Effector CD8-positive, alpha-beta T cell (primary cell): ENCODE results near the gene KIF1B.
A peak's percentile ranks its signal among the peaks of the same experiment; 100 is the strongest.
"Not testable (repeated sequence)": the region's sequence is repeated elsewhere in the genome, so short reads cannot be mapped to it uniquely, and the experiment has no call there.

Experiments used
- DNase-seq: peaks from one replicate; lab custom pipeline; 2025; lab: John Stamatoyannopoulos, UW

The KIF1B gene

DNA sequence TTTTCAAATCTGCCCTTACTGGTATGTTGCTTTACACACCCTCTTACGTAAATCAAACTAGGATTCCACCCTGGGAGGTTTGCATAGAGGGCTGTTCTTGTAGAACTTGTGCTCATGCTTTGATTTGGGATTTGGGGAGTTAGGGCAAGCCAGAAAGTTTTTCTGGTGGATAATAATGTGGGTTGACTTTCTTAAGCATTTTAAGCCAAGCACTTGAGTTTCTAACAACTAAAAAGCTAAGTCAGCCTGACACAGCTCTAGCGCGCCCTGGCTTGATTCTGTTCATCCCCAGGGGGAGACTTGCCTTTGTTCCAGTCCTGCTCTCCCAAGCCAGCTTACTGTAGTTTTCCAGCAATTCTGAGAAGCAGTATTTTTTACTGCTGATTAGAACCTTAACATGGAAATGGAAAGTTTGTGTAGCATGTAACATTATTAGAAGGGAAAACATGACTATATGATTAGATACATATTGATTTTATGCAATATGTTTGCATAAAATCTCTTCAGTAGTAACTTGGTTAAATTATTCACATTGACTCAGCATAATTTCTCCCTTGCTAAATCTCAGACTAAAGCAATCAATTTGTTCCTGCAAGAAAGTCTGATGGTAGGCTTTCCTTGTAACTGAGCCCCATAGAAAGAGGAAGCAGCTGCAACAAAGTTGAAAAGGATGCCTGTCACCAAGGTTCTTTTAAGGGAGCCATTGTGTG lies 177.5 kb downstream of the KIF1B start:
- DNase-seq, result no peak

DNA sequence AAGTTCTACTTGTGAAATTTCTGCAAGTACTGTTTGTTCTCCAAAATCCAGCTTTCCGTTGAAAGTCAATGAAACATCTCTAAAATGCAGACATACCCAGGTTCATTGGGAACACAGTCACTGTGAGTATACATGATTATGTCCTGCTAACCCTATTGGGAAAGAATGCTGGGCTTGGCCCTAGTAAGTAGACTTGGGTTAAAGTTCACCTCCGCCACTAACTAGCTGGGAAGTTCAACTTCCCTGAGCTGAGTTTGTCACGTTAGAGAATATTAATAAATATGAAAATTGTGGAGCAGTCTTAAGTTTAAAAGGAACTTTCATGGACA lies 178.0 kb downstream of the KIF1B start:
- no peak for DNase-seq

DNA sequence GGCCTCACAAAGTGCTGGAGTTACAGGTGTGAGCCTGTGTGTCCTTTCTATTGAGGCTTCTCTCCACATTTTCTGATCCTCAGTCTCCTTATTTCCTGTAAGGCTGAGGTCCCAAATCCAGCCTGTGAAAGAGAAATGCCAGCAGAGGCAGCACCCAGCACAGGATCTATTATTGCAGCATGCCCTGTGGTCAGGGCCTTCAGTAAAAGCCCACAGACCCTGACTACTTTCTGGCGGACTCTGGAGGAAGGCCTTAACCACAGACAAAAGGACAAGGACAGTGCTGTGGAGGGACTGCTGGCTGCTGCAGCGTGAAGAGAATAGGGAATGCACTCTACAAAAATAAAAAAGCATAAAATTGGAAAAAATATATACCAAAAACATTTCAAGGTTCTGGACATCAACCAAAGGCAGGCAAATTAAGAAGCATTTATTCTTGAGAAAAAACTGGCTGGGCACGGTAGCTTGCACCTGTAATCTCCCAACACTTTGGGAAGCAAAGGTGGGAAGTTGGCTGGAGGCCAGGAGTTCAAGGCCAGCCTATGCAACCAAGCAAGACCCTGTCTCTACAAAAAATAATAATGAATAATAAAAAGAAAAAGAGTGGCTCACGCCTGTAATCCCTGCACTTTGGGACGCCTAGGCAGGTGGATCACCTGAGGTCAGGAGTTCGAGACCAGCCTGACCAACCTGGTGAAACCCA lies 179.1 kb downstream of the KIF1B start:
- DNase-seq, result no peak

DNA sequence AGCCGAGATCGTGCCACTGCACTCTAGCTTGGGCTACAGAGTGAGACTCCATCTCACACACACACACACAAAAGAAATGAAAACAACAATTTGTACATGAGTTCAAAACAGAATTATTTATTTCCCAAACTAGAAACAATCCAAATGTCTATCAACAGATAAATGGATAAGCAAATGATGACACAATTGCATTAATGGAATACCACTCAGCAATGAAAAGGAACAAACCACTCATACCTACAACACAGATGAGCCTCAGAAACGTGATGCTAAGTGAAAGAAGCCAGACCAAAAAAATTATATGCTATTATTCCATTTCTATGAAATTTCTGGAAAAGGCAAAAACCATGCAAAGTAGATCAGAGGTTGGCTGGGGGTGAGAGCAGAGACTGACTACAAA lies 186.5 kb downstream of the KIF1B start:
- no peak for DNase-seq

DNA sequence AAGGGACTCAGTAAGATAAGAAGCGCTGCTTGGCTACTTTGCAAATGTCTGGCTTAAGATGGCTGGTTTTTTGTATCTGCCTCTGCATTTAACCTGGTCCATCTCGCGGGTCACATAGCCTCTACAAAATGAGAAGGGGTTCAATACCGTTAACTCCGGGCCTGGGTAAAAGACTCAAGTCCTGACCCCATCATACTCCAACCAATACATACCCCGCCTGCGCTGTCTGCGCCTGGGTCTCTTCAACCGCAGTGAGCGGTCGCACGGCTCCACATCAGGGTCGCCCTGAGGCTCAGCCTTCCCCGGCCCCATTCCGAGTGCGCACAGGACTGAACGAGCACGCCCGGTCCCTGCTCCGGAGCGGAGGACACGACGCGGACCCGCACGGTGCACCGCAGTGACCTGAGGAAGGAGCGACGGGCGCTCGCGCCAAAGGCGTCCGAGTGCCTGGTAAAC lies 187.9 kb downstream of the KIF1B start:
- DNase-seq, result no peak

DNA sequence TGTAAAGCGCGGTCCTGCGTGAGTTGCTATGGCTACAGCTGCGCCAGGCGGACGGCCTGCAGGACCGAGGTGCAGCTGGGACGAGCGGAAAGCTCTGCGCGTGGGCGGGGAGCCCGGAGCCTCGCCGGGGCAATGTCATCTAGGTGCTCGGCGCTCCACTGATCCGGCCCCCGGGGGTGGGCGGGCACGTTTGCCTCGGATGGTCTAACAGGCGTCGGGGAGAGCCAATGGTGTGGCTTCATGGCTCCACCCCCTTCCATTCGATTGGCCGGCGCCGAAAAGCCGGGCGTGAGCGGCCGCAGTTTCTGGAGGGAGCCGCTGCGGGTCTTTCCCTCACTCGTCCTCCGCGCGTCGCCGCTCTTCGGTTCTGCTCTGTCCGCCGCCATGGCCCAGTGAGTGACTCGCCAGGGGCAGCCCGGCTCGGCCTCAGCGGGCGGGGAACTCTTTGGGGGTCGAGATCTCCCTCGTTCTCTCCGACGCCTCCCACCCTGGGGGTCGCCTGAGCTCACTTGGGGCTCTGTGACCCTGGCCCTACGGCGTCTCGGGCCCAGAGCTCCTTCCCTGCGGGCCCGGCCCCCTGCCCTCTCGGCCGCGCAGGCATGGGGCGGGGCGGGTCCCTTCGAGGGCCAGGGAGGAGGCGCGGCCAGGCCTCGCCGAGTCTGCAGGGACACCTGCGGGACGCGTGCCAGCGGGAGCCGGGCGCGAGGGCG lies 188.5 kb downstream of the KIF1B start, which contains the start of gene PGD:
Gene PGD, plus strand, starts transcription at position 331 of the 710 bp plus-strand sequence. Its CDS starts 54 bp downstream, at position 385.
- peak; percentile 95 for DNase-seq

DNA sequence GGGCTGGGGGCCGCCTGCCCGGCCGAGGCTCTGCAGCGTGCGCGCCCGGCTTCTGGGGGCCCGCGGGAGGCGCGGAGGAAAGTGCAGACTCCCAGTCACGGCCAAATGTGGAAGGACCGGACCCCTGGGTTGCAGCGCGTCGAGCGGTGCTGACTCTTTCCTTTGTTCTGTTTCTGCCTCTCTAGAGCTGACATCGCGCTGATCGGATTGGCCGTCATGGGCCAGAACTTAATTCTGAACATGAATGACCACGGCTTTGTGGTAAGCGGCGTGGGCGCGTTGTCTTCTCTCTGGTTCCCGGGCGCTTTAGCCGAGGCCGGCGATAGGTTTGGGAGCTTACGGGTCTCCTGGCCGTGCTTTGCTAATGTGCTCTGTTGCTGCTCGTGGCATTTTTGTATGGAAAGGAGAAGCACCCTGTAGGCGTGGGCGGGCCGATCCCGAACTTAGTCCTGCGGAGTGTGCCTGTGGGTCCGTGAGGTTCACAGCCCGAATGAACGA lies 189.1 kb downstream of the KIF1B start:
- DNase-seq, result no peak

DNA sequence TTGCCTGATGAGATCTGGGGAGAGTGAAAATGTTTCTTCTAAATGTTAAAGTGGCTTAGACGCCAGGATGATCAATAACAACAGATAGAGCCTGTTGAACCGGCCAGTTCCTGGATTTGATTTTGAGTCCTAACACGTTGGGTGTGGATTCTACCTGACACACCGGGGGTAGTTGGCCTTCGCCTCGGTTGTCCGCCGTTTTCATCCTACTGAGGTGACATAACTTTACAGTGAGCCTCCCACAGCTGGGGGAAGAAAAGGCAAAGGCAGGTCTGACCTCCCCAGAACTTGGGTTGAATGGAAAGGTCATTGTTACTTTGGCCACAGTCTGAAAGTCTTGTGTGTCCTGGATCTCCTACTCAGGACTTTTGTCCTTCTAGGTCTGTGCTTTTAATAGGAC lies 189.6 kb downstream of the KIF1B start:
- DNase-seq, result no peak

DNA sequence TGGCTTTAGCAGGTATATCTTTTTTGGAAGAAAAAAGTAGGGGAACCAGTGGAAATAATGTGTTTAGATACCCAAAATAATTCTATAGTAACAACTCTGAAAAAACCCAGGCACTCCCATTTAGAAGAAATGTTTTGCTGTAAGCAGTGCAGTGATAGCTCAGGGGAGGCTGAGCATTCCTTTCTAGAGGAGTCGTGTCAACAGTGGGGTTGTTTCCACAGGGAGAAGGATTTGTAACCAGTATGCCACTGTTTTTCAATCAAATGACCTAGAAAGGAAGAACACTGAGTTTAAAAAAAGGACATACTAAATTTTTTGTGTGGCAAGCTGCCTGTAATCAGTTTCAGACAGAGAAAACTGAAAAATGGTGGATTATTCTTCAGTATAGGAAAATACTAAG lies 190.9 kb downstream of the KIF1B start:
- no peak for DNase-seq

DNA sequence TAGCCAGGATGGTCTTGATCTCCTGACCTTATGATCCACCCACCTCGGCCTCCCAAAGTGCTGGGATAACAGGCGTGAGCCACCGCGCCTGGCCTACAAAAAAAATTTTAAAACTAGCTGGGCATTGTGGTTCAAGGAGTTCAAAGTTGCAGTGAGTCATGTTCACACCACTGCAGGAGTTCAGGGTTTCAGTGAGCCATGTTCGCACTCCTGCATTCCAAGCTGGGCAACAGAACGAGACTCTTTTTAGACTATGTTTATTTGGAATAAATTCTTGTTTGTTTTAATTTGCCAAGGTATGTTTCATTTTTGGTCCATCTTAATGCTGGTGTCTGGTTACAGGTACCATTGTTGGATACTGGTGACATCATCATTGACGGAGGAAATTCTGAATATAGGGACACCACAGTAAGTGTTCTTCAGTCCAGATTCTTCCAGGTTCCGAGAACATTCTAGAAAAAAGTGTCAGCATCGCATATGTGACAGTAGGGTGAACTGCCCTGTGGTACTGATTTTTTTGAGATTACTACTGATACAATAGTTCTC lies 192.4 kb downstream of the KIF1B start:
- DNase-seq, result no peak

DNA sequence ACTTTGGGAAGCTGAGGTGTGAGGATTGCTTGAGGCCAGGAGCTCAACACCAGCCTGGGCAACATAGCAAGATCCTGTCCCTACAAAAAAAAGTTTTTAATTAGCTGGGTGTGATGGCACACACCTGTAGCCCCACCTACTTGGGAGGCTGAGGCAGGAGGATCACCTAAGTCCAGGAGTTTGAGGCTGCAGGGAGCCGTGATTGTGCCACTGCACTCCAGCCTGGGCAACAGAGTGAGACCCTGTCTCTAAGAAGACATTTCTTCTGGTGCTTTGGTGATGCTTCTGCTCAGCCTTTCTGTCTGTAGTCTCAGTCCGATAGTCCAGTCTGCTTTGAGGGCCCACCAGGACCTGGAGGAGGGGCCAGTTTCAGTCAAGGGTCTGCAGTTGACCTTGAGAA lies 196.8 kb downstream of the KIF1B start:
- DNase-seq, result no peak

DNA sequence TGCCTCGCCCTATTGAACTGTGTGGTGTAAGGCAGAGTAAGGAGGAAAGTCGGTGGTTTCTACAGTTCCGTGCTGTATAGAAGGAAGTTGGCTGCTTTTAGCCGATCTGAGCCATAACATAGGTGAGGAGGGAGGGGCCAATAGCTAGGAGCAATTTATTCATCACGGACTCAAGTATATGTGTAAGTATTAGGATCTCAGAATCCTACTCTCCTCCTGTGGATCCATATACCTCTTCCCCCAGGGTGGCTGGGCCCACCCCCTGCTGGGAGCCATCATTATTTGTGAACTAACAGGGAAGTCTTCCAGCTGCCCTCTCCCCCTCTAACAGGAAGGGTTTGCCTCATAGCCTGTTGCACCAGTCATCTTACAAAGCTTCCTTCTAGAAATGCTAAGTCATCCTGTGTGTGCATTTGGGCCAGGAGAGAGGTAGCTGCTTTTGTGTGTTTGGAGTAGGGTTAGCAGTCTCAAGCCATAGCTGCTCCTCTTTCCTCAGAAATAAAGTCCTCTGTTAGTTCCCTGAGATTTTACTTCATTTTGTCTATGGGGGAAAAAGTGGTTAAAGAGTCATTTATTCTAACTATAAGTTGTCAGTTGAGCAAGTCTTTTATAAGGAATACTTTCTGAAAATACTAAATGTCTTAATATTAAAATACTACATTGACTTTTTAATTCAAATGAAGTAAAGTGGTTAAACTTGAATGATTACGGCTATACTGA lies 205.0 kb downstream of the KIF1B start:
- DNase-seq, result no peak

DNA sequence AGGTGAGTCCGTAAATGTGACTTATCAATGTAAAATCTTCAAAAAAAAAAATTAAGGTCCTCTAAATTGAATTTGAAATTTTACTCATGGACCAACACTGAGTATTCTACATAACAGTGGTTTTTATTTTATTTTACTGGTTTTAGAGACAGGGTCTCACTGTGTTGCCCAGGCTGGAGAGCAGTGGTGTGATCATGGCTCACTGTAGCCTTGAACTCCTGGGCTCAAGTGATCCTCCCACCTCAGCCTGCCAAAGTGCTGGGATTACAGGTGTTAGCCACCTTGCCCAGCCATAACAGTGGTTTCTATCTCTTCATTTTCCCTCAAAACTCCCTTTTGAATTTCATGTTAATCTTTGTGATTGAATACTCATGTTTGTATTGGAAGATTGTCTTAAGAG lies 205.6 kb downstream of the KIF1B start:
- DNase-seq, result not testable (repeated sequence)

DNA sequence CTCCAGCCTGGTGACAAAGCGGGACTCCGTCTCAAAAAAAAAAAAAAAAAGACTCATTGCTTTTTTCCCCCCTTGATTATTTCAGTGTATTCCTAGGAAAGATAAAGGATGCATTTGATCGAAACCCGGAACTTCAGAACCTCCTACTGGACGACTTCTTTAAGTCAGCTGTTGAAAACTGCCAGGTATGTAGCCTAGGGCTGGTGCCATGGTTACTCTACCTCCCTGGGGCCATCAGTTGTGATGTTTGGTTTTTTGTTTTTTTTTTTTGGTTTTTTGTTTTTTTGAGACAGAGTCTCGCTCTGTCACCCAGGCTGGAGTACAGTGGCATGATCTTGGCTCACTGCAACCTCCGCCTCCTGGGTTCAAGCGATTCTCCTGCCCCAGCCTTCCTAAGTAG lies 208.4 kb downstream of the KIF1B start:
- not testable (repeated sequence) for DNase-seq

DNA sequence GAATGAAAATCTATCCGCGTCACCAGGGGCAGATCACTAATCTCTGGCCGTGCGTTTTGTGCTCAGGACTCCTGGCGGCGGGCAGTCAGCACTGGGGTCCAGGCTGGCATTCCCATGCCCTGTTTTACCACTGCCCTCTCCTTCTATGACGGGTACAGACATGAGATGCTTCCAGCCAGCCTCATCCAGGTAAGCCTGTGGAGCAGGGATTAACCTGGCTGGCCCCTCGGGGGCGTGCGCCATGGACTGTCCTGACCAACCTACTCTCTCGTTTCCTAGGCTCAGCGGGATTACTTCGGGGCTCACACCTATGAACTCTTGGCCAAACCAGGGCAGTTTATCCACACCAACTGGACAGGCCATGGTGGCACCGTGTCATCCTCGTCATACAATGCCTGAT lies 209.0 kb downstream of the KIF1B start:
- no peak for DNase-seq

DNA sequence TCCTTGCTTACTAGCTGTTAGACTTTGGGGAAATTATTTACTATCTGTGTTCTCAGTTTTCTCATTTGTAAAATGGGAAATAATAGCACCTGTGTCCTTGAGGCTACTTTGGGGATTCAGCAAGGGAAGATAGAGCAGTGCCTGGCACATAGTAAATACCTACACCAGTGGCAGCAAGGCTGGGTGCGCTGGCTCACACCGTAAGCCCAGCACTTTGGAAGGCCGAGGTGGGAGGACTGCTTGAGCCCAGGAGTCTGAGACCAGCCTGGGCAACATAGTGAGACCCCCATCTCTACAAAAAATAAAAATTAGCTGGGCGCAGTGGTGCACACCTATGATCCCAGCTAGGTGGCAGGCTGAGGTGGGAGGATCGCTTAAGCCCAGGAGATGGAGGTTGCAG lies 211.3 kb downstream of the KIF1B start:
- DNase-seq, result no peak

DNA sequence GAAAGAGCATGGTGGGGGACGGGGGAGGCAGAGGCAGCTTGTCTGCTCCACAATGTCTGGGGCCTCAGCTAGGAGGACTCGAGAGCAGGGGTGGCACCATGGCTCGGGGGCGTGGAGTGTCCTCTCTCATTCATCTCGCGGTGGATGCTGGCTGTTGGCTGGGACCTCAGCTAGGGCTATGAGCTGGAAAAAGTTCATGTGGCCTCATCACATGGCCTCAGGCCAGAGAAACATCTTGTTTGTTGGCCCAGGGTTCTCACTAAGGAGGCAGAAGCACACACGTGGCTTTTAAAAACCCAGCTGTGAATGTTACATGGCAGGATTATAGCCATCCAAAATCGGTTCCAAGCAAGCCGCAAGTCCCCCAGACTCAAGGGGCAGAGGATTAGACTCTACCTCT lies 213.7 kb downstream of the KIF1B start:
- DNase-seq, result no peak

DNA sequence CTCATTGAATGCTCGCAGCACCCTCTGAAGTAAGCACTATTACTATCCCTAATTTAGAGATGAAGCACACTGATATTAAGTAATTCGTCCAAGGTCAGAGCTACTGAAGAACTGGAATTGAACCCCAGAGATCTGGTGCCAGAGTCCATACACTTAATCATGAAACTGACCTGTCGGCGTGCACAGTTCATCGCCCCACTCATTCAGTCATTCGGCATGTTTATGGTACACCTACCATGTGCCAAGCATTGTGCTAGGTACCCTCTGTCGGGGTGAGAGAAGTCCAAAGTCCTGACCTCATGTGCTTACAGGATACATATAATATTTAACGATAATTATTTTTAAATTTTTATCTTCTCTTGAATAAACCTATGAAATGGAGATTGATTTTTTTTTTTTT lies 214.3 kb downstream of the KIF1B start:
- DNase-seq, result no peak

DNA sequence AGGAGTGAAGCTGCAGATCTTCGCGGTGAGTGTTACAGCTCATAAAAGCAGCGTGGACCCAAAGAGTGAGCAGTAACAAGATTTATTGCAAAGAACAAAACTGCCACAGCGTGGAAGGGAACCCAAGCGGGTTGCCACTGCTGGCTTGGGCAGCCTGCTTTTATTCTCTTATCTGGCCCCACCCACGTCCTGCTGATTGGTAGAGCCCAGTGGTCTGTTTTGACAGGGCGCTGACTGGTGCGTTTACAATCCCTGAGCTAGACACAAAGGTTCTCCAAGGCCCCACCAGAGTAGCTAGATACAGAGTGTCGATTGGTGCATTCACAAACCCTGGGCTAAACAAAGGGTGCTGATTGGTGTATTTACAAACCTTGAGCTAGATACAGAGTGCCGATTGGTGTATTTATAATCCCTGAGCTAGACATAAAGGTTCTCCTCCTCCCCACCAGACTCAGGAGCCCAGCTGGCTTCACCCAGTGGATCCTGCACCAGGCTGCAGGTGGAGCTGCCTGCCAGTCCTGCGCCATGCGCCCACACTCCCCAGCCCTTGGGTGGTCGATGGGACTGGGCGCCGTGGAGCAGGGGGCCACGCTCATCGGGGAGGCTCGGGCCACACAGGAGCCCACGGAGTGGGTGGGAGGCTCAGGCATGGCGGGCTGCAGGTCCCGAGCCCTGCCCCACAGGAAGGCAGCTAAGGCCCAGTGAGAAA lies 215.6 kb downstream of the KIF1B start:
- DNase-seq, result not testable (repeated sequence)

DNA sequence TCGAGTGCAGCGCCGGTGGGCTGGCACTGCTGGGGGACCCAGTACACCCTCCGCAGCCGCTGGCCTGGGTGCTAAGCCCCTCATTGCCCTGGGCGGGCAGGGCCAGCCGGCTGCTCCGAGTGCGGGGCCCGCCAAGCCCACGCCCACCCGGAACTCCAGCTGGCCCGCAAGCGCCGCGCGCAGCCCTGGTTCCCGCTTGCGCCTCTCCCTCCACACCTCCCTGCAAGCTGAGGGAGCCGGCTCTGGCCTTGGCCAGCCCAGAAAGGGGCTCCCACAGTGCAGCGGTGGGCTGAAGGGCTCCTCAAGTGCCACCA lies 216.1 kb downstream of the KIF1B start:
- DNase-seq, result not testable (repeated sequence)

DNA sequence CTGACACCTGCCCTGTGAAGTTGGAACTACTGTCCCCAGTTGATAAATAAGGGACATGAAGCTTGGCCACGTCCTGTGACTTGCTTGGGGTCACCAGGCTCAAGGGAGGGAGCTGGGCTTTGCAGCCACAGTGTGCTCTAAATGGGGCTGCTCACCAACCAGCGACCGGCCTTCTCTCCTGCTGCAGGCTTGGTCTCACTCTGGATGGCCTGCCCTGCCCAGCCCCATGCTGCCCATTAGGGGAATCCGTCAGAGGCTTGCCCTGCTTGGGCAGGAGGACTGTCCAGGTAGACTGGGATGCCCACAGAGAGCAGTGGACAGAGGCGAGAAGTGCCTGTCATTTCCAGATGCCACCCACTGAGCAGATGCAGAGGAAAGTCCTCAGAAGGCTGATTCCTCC lies 218.6 kb downstream of the KIF1B start:
- no peak for DNase-seq

DNA sequence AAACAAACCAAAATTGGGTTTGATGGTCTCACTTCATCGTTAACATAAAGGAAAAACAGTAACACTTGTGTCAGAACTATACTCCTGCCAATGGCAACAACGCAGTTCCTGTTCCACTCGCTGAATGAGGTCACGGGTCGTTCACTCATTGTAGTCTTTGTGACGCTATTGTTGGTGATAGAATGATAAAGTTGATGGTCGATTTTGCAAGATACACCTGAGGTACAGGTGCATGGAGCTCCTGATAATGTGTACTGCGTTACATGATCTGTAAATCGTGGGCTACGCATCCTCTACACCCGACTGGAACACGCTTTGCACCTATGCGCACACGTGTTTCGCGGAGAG lies 219.5 kb downstream of the KIF1B start:
- no peak for DNase-seq
